Placental pericyte (primary cell): ENCODE measurements around the gene RHOXF2B. TPM values are rescaled to one million over a fixed set of nuclear protein-coding genes. Genes with fewer than 3 reads are reported as not detected.

Experiments used
- total RNA-seq: library from RNA; depleted of rRNA; stranded (reverse); fragments of >200 nt; gene quantifications from 2 replicates; pipeline ENCODE4 v1.2.3, GENCODE V29; 2012

Gene RHOXF2B
- not detected in 2 replicates for total RNA-seq

DNA sequence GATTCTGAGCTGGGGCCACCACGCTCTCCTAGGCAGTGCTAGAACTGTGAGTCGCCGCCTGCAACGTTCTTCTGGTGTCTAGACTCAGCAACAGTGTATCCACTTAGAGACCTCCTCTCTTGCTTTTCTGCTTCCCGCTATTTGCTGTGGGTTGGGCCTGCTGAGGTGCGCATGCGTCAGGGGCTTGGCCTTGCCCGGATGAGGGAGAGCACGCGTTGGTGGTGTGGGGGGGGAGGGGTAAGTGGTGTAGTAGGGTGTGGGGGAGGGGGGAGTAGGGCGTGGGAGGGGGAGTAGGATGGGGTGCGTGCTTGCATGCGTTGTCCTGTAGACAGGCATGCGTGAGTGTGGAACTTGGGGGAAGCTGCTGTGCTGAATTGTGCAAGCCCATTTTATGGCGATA lies at the start of gene RHOXF2B:
Gene RHOXF2B, minus strand, starts transcription at position 101 of the 400 bp plus-strand sequence. CDS start 138 bp downstream, outside the sequence.

GRCh38 chrX:120115438-120115963 lies 38.0 kb upstream of the RHOXF2B start, which contains the start of gene RHOXF1:
RHOXF1 (minus strand) TSS chrX:120115913; CDS start chrX:120115862, 51 bp downstream.

Other genes starting within 250 kb of the RHOXF2B start
- 1.0 and 1.5 TPM in 2 replicates for gene UPF3B, start 224.7 kb downstream of the RHOXF2B start, total RNA-seq
- 10.3 and 27.1 TPM in 2 replicates for gene RNF113A, start 206.0 kb downstream of the RHOXF2B start, total RNA-seq
- 29.1 and 63.2 TPM in 2 replicates for gene NDUFA1, start 205.9 kb downstream of the RHOXF2B start, total RNA-seq
- gene AKAP14, start 181.8 kb downstream of the RHOXF2B start, total RNA-seq: not detected in 2 replicates
- 4.0 and 6.3 TPM in 2 replicates for gene NKAP, start 133.9 kb downstream of the RHOXF2B start, total RNA-seq
- gene RHOXF1, start 38.2 kb upstream of the RHOXF2B start, total RNA-seq: not detected in 2 replicates
- gene RHOXF2, start 80.9 kb upstream of the RHOXF2B start, total RNA-seq: not detected in 2 replicates
- gene ZBTB33, start 173.1 kb upstream of the RHOXF2B start, total RNA-seq: 7.4 and 17.0 TPM in 2 replicates
- not detected in 2 replicates for gene TMEM255A, start 233.8 kb upstream of the RHOXF2B start, total RNA-seq